Fibroblast of lung (primary cell): ENCODE measurements around the gene SRPK2.

Experiments used
- EZH2 ChIP-seq: IDR thresholded peaks from 2 replicates; pipeline ENCODE4 v1.5.1; 2012; ENCODE audit warnings: low read length, control low read depth, mild to moderate bottlenecking; ENCODE audit errors: missing control alignments
- TF ChIP-seq, protein P1 (sequence below), 2 donors: IDR thresholded peaks in 1 of 2; conservative IDR thresholded peaks in 1 of 2; 1 replicate in 1 of 2; 2 replicates in 1 of 2; pipeline ENCODE4 v1.5.1; 2011 to 2012; ENCODE audit warnings: low read length in 2 of 2, control low read depth in 1 of 2, inconsistent platforms in 1 of 2, low read depth in 1 of 2, mild to moderate bottlenecking in 1 of 2

GRCh38 chr7:105330526-105330925 lies 58.2 kb downstream of the SRPK2 start:
- TF ChIP-seq, protein P1, sequence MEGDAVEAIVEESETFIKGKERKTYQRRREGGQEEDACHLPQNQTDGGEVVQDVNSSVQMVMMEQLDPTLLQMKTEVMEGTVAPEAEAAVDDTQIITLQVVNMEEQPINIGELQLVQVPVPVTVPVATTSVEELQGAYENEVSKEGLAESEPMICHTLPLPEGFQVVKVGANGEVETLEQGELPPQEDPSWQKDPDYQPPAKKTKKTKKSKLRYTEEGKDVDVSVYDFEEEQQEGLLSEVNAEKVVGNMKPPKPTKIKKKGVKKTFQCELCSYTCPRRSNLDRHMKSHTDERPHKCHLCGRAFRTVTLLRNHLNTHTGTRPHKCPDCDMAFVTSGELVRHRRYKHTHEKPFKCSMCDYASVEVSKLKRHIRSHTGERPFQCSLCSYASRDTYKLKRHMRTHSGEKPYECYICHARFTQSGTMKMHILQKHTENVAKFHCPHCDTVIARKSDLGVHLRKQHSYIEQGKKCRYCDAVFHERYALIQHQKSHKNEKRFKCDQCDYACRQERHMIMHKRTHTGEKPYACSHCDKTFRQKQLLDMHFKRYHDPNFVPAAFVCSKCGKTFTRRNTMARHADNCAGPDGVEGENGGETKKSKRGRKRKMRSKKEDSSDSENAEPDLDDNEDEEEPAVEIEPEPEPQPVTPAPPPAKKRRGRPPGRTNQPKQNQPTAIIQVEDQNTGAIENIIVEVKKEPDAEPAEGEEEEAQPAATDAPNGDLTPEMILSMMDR (conservative IDR thresholded peaks at IDR 0.05 in 1 of 2, IDR thresholded peaks at IDR 0.05 in 1 of 2; ENCODE audit: low read depth in 1 of 2, low read length in 2 of 2), result no peak
- TF ChIP-seq EZH2, result no peak
